Measurements from ENCODE around the gene STOX2. TPM values are rescaled to one million over a fixed set of nuclear protein-coding genes. Genes with fewer than 3 reads are reported as not detected.

The STOX2 gene
- total RNA-seq, 1 experiment from 2014 or later: 5.6 TPM

DNA sequence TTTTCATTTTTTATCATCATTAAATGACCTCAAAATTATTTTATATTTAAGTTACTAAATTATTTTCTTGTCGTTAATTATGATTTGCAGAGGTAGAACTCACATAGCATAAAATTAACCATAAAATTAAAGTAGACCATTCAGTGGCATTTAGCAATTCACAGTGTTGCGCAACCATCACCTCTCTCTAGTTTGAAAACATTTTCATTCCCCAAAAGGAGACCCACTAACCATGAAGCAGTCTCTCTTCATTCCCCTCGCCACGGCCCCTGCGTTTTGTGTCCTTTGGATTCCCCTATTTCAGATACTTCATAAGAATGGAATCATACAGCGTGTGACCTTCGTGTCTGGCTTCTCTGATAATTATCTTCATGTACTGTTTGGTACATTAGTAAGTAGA, 157.7 kb downstream of the STOX2 start:
- Histone ChIP-seq H3K4me3 (no peak overlapping the region), H3K9me3 (replicated peaks) (no peaks in the 10 kb centered on the region), H3K27me3 (no peaks in the 10 kb centered on the region), H3K4me1 (no peaks in the 10 kb centered on the region), H3K27ac (no peak overlapping the region), H3K36me3 (no peaks in the 10 kb centered on the region)
- DNase-seq: no peak

DNA sequence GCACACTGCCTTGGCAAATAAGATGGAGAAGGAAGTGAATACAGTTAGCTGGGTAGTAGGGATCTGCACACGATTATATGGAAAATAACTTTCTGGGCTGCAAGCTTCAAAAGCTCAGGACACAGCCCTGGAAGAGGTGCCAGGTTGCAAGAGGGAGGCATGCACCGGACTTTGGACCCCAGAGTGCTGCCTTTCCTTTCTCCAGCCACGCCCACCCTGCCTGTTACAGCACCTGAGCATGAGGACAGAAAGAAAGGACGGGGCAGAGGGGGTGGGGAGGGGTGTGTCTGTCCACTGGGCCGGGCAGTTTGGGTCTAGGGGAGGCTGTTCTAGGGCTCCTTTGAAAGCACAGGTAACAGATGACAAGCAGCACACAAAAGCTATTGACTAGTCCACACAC, 159.8 kb downstream of the STOX2 start:
- Histone ChIP-seq H3K4me1 (no peaks in the 10 kb centered on the region), H3K4me3 (no peak overlapping the region), H3K9me3 (replicated peaks) (no peaks in the 10 kb centered on the region), H3K27me3 (no peaks in the 10 kb centered on the region), H3K27ac (no peak overlapping the region), H3K36me3 (no peaks in the 10 kb centered on the region)
- DNase-seq: no peak

DNA sequence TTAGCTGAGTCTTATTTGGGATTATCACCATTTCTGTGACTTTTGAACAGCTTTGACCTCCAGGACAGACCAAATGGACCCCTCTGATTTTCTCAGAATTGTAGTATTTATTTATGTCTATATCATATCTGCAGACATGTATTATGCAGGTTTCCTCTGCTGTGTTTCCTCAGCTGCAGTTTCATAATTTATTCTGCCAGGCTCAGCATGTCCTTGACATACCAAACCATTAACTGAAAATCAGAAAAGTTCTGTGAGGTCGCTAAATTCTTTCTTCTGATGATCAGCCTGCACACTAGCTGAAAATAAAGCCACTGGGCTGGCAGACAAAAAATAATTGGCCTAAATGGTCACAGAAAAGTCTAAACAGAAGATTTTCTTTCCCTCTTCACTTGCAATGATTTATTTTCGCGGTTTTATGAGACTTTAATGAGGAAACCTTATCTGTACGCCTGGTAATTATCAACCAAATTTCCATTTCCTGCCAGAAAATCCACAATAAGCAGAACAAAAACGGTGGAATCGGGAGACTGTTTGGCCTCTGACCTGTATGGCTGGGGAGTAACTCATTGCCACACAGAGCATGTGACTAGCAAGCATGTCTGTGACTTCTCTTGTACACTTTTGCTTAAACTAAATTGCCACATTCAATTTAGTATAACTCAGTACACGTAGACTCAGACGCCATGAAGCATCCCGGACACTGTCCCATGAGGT, 161.6 kb downstream of the STOX2 start:
- H3K27ac ChIP-seq: no peak overlapping the region
- H3K27me3 ChIP-seq: no peaks in the 10 kb centered on the region
- no peak for DNase-seq
- H3K36me3 ChIP-seq: no peaks in the 10 kb centered on the region
- H3K4me3 ChIP-seq: no peak overlapping the region
- no peaks in the 10 kb centered on the region for H3K9me3 ChIP-seq (replicated peaks)
- H3K4me1 ChIP-seq: no peaks in the 10 kb centered on the region

DNA sequence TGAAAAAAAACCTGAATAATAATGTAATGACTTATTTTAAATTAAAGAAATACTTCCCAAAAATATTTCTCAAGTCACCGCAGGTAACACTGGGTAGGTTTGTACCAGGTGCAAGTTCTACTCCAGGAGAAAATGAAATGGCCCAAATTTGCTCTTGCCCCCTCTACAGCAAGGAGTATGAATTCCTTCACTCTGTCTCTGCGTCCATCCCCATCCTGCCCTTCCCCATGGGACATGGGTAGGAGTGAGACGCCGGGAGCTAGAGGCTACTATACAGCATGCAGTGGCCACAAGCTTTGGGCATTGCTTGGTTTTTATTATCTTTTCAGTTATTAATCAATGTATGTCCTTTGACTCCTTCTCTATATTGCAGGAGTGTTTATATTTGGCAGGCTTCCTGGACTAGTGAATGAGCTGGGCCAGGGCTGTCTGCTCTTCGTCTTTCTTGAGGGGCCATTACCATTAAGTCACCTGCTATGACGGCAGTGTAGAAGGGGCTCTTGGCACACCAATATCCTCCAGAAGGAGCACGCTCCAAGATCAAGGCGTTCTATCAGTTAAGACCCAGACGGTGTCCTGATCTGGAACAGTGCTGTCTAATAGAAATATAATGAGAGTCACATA, 162.9 kb downstream of the STOX2 start:
- H3K9me3 ChIP-seq (replicated peaks): no peaks in the 10 kb centered on the region
- no peaks in the 10 kb centered on the region for H3K36me3 ChIP-seq
- no peaks in the 10 kb centered on the region for H3K4me1 ChIP-seq
- no peak overlapping the region for H3K27ac ChIP-seq
- no peak for DNase-seq
- no peaks in the 10 kb centered on the region for H3K27me3 ChIP-seq
- H3K4me3 ChIP-seq: no peak overlapping the region

Other genes with a start within 250 kb of the STOX2 start
- gene RWDD4, start 246.1 kb upstream of the STOX2 start, total RNA-seq (2014; rRNA removed; shearing (Covaris generic)): 25.2 and 26.3 TPM in 2 replicates
- gene TRAPPC11, start 246.0 kb upstream of the STOX2 start, total RNA-seq (2014; rRNA removed; shearing (Covaris generic)): 22.3 and 23.5 TPM in 2 replicates